ENCODE measurements around the gene NOL4L.

GRCh38 chr20:32588040-32588439, 2.9 kb upstream of the NOL4L start:
- TF ChIP-seq CTCF (IDR thresholded peaks at IDR 0.05) (no peak), EP300 (IDR thresholded peaks at IDR 0.05) (no peak)
